Thoracic aorta (tissue), 2 donors: ENCODE data around the gene GNG4. TPM values are rescaled to one million over a fixed set of nuclear protein-coding genes. Genes with fewer than 3 reads are reported as not detected.

Experiments
- ATAC-seq: fragments of 150-250 bp; one replicate; pipeline ENCODE4 v1.8.0; 2017; ENCODE audit warnings: low read depth; ENCODE audit not compliant: insufficient number of reproducible peaks, low FRiP score
- DNase-seq: peaks from one replicate; pipeline ENCODE4 v3.0.0-alpha.2; 2020; ENCODE audit warnings: low spot score
- H3K27ac ChIP-seq, 2 donors: fragments of 200-600 bp; sonication (generic); 1 replicate in 1 of 2; 2 replicates in 1 of 2; pipeline ENCODE4 v1.5.1; 2016; ENCODE audit warnings: mild to moderate bottlenecking in 2 of 2, moderate library complexity in 2 of 2
- H3K27me3 ChIP-seq: fragments of 200-600 bp; sonication (generic); replicated peaks from 2 replicates; pipeline ENCODE4 v1.6.0; 2016; ENCODE audit warnings: mild to moderate bottlenecking; ENCODE audit not compliant: insufficient read depth
- H3K36me3 ChIP-seq: fragments of 200-600 bp; sonication (generic); one replicate; pipeline ENCODE4 v1.5.1; 2016
- H3K4me1 ChIP-seq, 2 donors: fragments of 200-600 bp; sonication (generic); 1 replicate in 1 of 2; 2 replicates in 1 of 2; pipeline versions ENCODE4 v1.5.1 to v1.6.0; 2016; ENCODE audit warnings: low read depth in 2 of 2, mild to moderate bottlenecking in 1 of 2; ENCODE audit not compliant: control insufficient read depth in 1 of 2
- H3K4me3 ChIP-seq: fragments of 200-600 bp; sonication (generic); 2 replicates; pipeline ENCODE4 v1.5.1; 2016; ENCODE audit warnings: mild to moderate bottlenecking
- H3K9me3 ChIP-seq: fragments of 200-600 bp; sonication (generic); 2 replicates; pipeline ENCODE4 v1.5.1; 2016
- total RNA-seq, 2 donors: library from RNA; depleted of rRNA; stranded (reverse); fragments of >200 nt; gene quantifications; one replicate each; pipeline versions ENCODE4 v1.1.0 to v1.2.3, GENCODE V29; 2016
- TF ChIP-seq, protein P1 (sequence below): fragments of 200-600 bp; sonication (generic); IDR thresholded peaks from one replicate; pipeline ENCODE4 v1.5.1; 2019; ENCODE audit warnings: antibody characterized with exemption

Gene GNG4
- total RNA-seq, 2 donors from 2014 or later = 0.28 TPM; not detected in 1

DNA sequence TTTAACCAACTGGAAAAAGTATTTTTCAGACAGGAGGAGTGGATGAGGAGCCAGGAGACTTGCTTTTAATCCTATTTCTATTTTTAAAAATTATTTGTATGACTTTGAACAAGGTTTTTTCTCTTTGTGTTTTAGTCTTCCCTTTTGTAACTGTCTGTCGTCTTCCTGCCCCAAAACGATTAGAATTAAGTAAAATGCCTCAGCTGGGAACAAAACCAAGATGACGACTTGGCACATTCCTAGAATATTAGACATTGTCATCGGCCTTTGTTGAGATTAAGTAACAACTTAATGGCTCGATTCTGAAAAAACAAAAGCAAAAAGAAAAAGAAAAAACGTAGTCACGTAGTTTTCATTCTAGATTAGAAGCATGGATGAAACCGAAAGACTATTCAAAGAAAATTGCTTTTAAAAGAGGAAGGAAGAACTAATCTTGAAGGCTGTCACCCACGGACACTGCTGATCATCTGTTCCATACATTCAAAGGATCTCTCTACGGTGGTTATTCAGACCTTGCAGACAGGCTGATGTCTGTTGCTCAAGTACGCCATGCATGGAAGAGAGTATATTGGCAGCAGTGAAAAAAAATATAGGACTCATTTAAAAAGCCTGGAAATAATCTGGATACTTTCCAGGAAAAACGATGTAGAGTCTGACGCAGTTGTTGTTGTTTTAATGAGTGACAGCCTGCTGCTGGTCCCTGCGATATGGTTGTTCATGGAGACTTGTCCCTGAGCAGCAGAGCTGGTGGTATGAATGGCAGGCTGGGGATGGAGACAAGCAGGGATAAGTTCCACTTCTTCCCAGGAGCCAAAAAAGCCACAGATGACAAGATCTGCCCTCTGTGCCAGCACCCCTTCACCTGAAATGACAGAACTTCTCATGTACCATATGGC lies 16.8 kb downstream of the GNG4 start:
- Histone ChIP-seq H3K27ac (no peak overlapping the region), H3K36me3 (no peaks in the 10 kb centered on the region), H3K4me3 (peak overlapping the region; percentile 67), H3K9me3 (no peaks in the 10 kb centered on the region), H3K27me3 (no peaks in the 10 kb centered on the region), H3K4me1 (no peaks in the 10 kb centered on the region)
- DNase-seq (no peak), ATAC-seq (no peak)
- TF ChIP-seq, protein P1, sequence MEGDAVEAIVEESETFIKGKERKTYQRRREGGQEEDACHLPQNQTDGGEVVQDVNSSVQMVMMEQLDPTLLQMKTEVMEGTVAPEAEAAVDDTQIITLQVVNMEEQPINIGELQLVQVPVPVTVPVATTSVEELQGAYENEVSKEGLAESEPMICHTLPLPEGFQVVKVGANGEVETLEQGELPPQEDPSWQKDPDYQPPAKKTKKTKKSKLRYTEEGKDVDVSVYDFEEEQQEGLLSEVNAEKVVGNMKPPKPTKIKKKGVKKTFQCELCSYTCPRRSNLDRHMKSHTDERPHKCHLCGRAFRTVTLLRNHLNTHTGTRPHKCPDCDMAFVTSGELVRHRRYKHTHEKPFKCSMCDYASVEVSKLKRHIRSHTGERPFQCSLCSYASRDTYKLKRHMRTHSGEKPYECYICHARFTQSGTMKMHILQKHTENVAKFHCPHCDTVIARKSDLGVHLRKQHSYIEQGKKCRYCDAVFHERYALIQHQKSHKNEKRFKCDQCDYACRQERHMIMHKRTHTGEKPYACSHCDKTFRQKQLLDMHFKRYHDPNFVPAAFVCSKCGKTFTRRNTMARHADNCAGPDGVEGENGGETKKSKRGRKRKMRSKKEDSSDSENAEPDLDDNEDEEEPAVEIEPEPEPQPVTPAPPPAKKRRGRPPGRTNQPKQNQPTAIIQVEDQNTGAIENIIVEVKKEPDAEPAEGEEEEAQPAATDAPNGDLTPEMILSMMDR = no peak

DNA sequence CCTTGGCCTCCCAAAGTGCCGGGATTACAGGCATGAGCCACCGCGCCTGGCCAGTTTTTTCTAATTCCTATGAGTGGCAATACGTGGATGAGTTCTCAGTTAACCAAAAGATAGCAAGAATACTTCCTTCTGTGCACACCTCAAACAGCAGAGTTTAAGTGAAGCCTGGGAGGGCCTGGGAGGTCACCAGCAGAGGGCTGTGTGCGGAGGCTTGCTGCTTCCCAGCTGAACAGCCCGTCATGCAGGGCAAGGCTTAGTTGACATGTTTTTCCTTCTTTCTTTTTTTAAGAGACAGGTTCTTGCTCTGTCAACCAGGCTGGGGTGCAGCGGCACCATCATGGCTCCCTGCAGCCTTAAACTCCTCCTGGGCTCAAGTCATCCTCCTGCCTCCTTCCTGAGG lies 17.8 kb downstream of the GNG4 start:
- Histone ChIP-seq H3K27me3 (no peaks in the 10 kb centered on the region), H3K4me3 (no peak overlapping the region)

GRCh38 chr1:235628316-235629005 lies 21.1 kb downstream of the GNG4 start:
- no peak for ATAC-seq
- TF ChIP-seq, protein P1 = no peak
- Histone ChIP-seq H3K36me3 (no peaks in the 10 kb centered on the region), H3K4me1 (no peaks in the 10 kb centered on the region), H3K27me3 (no peaks in the 10 kb centered on the region), H3K27ac (no peak overlapping the region), H3K9me3 (no peaks in the 10 kb centered on the region), H3K4me3 (no peak overlapping the region)
- no peak for DNase-seq

More for the DNA sequence above, 17.8 kb downstream of the GNG4 start:
- no peaks in the 10 kb centered on the region for H3K9me3 ChIP-seq
- DNase-seq = no peak
- H3K27ac ChIP-seq = no peak overlapping the region
- TF ChIP-seq, protein P1 = no peak
- H3K4me1 ChIP-seq = no peaks in the 10 kb centered on the region
- H3K36me3 ChIP-seq = no peaks in the 10 kb centered on the region
- no peak for ATAC-seq

GRCh38 chr1:235625831-235626230 lies 23.8 kb downstream of the GNG4 start:
- Histone ChIP-seq H3K4me3 (no peak overlapping the region), H3K36me3 (no peaks in the 10 kb centered on the region), H3K4me1 (no peaks in the 10 kb centered on the region), H3K27me3 (no peaks in the 10 kb centered on the region), H3K9me3 (no peaks in the 10 kb centered on the region), H3K27ac (no peak overlapping the region)
- DNase-seq (no peak), ATAC-seq (no peak)
- TF ChIP-seq, protein P1 = no peak

DNA sequence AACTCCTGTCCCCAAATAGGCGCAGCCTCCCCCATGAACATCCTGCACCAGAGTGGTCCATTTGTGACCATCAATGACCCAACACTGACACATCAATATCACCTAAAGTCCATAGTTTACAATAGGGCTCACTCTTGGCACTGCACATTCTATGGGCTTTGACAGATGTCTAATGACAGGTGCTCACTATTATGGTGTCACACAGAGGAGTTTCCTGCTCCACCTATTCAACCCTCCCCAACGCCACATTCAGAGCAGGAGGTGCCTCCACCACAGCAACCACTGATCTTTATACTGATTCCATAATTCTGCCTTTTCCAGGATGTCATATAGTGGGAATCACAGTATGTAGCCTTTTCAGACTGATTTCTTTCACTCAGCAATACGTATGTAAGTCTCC lies 24.2 kb downstream of the GNG4 start:
- ATAC-seq (no peak), DNase-seq (no peak)
- Histone ChIP-seq H3K36me3 (no peaks in the 10 kb centered on the region), H3K4me3 (no peak overlapping the region), H3K4me1 (no peaks in the 10 kb centered on the region), H3K9me3 (no peaks in the 10 kb centered on the region), H3K27ac (no peak overlapping the region), H3K27me3 (no peaks in the 10 kb centered on the region)
- TF ChIP-seq, protein P1 = no peak
